ENCODE data around the gene SEC61G.

The SEC61G gene

GRCh38 chr7:54728411-54728810 lies 30.6 kb downstream of the SEC61G start:
- Histone ChIP-seq H3K9ac (ENCODE audit: low read depth, low read length, poor library complexity, severe bottlenecking) (no peak overlapping the region), H3K36me3 (ENCODE audit: insufficient read depth, low read length) (no peaks in the 10 kb centered on the region), H3K27me3 (ENCODE audit: insufficient read depth, low read length, poor library complexity, severe bottlenecking) (no peaks in the 10 kb centered on the region), H3K9me3 (ENCODE audit: insufficient read depth, low read depth, low read length) (no peaks in the 10 kb centered on the region), H3K79me2 (ENCODE audit: insufficient read depth, low read length) (no peaks in the 10 kb centered on the region), H3K9me2 (replicated peaks; ENCODE audit: low read depth, low read length) (no peaks in the 10 kb centered on the region), H3K4me3 (ENCODE audit: low read length, poor library complexity, severe bottlenecking) (no peak overlapping the region), H2AFZ (ENCODE audit: low read length) (no peak overlapping the region), H3F3A (ENCODE audit: low read depth) (no peaks in the 10 kb centered on the region), H3K4me2 (ENCODE audit: low read depth, low read length, poor library complexity, severe bottlenecking) (no peak overlapping the region), H3K4me1 (ENCODE audit: insufficient read depth, low read length, poor library complexity, severe bottlenecking) (no peaks in the 10 kb centered on the region), H4K20me1 (ENCODE audit: insufficient read depth, low read length, poor library complexity, severe bottlenecking) (no peaks in the 10 kb centered on the region)
- TF ChIP-seq CTCF (conservative IDR thresholded peaks at IDR 0.05; ENCODE audit: low read length) (no peak), EZH2phosphoT487 (IDR thresholded peaks at IDR 0.05; ENCODE audit: borderline replicate concordance) (no peak)

GRCh38 chr7:54725255-54725654 lies 33.8 kb downstream of the SEC61G start:
- Histone ChIP-seq H3K4me3 (ENCODE audit: low read length, poor library complexity, severe bottlenecking) (no peak overlapping the region), H3K27me3 (ENCODE audit: insufficient read depth, low read length, poor library complexity, severe bottlenecking) (no peaks in the 10 kb centered on the region), H3K9me3 (ENCODE audit: insufficient read depth, low read depth, low read length) (no peaks in the 10 kb centered on the region), H2AFZ (ENCODE audit: low read length) (no peak overlapping the region), H4K20me1 (ENCODE audit: insufficient read depth, low read length, poor library complexity, severe bottlenecking) (no peaks in the 10 kb centered on the region), H3K4me1 (ENCODE audit: insufficient read depth, low read length, poor library complexity, severe bottlenecking) (no peaks in the 10 kb centered on the region), H3K9me2 (replicated peaks; ENCODE audit: low read depth, low read length) (no peaks in the 10 kb centered on the region), H3K9ac (ENCODE audit: low read depth, low read length, poor library complexity, severe bottlenecking) (no peak overlapping the region), H3K36me3 (ENCODE audit: insufficient read depth, low read length) (no peaks in the 10 kb centered on the region), H3K4me2 (ENCODE audit: low read depth, low read length, poor library complexity, severe bottlenecking) (no peak overlapping the region), H3K79me2 (ENCODE audit: insufficient read depth, low read length) (no peaks in the 10 kb centered on the region), H3F3A (ENCODE audit: low read depth) (no peaks in the 10 kb centered on the region)
- no peak for TF ChIP-seq EZH2phosphoT487 (IDR thresholded peaks at IDR 0.05; ENCODE audit: borderline replicate concordance)
- no peak for TF ChIP-seq CTCF (conservative IDR thresholded peaks at IDR 0.05; ENCODE audit: low read length)

GRCh38 chr7:54722502-54722901 lies 36.5 kb downstream of the SEC61G start:
- Histone ChIP-seq H2AFZ (ENCODE audit: low read length) (no peak overlapping the region), H3K9me3 (ENCODE audit: insufficient read depth, low read depth, low read length) (peaks cover 3% of the 10 kb centered on the region; the same call in 1 of the 2 replicates), H3K4me1 (ENCODE audit: insufficient read depth, low read length, poor library complexity, severe bottlenecking) (no peaks in the 10 kb centered on the region), H3K79me2 (ENCODE audit: insufficient read depth, low read length) (no peaks in the 10 kb centered on the region), H3K27me3 (ENCODE audit: insufficient read depth, low read length, poor library complexity, severe bottlenecking) (no peaks in the 10 kb centered on the region), H4K20me1 (ENCODE audit: insufficient read depth, low read length, poor library complexity, severe bottlenecking) (no peaks in the 10 kb centered on the region), H3K36me3 (ENCODE audit: insufficient read depth, low read length) (no peaks in the 10 kb centered on the region), H3K4me2 (ENCODE audit: low read depth, low read length, poor library complexity, severe bottlenecking) (no peak overlapping the region), H3F3A (ENCODE audit: low read depth) (no peaks in the 10 kb centered on the region), H3K9me2 (replicated peaks; ENCODE audit: low read depth, low read length) (no peaks in the 10 kb centered on the region), H3K9ac (ENCODE audit: low read depth, low read length, poor library complexity, severe bottlenecking) (no peak overlapping the region), H3K4me3 (ENCODE audit: low read length, poor library complexity, severe bottlenecking) (no peak overlapping the region)
- TF ChIP-seq EZH2phosphoT487 (IDR thresholded peaks at IDR 0.05; ENCODE audit: borderline replicate concordance): no peak
- TF ChIP-seq CTCF (conservative IDR thresholded peaks at IDR 0.05; ENCODE audit: low read length): no peak

Measured in Loucy (cell line).